SK-N-SH (cell line): ENCODE measurements around the gene HOXD10. TPM values are rescaled to one million over a fixed set of nuclear protein-coding genes. Genes with fewer than 3 reads are reported as not detected.

Experiments
- CTCF ChIA-PET: fragments of 300-600, 350-600 bp; formaldehyde crosslinking; extraction: SDS; loops from one replicate; lab custom pipeline; 2021; lab: Yijun Ruan, JAX
- POLR2A ChIA-PET: fragments of 350-600 bp; sonication (Branson Sonifier 250); formaldehyde crosslinking; extraction: SDS; loops from one replicate; lab custom pipeline; 2020; ENCODE audit warnings: antibody characterized with exemption, inconsistent platforms; lab: Yijun Ruan, JAX
- DNase-seq: peaks from one replicate; pipeline ENCODE4 v3.0.0; 2012
- H2AFZ ChIP-seq: fragments of 200-600 bp; sonication (generic); 2 replicates; pipeline ENCODE4 v1.8.1; 2016; ENCODE audit warnings: antibody characterized with exemption, mild to moderate bottlenecking, low read depth
- H3F3A ChIP-seq: fragments of 200-600 bp; sonication (generic); replicated peaks from 2 replicates; pipeline ENCODE3; 2016; ENCODE audit warnings: antibody characterized with exemption, mild to moderate bottlenecking; ENCODE audit not compliant: insufficient read depth
- H3K27ac ChIP-seq, 2 experiments: fragments of 200-500 bp in 1 of 2; fragments of 200-600 bp in 1 of 2; sonication (Bioruptor generic) in 1 of 2; sonication (generic), shearing (Covaris generic) in 1 of 2; 2 replicates each; pipeline versions ENCODE4 v1.5.1 to v1.6.1; 2014 to 2016; ENCODE audit warnings: low read depth in 2 of 2, inconsistent platforms in 1 of 2, low read length in 1 of 2, mild to moderate bottlenecking in 1 of 2, mixed read lengths in 1 of 2
- H3K27me3 ChIP-seq: fragments of 200-600 bp; sonication (generic), shearing (Covaris generic); 2 replicates; pipeline ENCODE4 v1.6.1; 2016; ENCODE audit warnings: mixed run types; ENCODE audit not compliant: insufficient read depth
- H3K36me3 ChIP-seq, 2 experiments: fragments of 200-500 bp in 1 of 2; fragments of 200-600 bp in 1 of 2; sonication (Bioruptor generic) in 1 of 2; sonication (generic) in 1 of 2; replicated peaks in 1 of 2; 2 replicates each; pipeline versions ENCODE3 to v1.5.1; 2014 to 2016; ENCODE audit warnings: low read length in 1 of 2, mild to moderate bottlenecking in 1 of 2; ENCODE audit not compliant: insufficient read depth in 2 of 2, control insufficient read depth in 1 of 2
- H3K4me1 ChIP-seq, 2 experiments: fragments of 200-500 bp in 1 of 2; fragments of 200-600 bp in 1 of 2; sonication (Bioruptor generic) in 1 of 2; sonication (generic), shearing (Covaris generic) in 1 of 2; 2 replicates each; pipeline versions ENCODE4 v1.5.1 to v1.6.1; 2014 to 2016; ENCODE audit warnings: low read depth in 1 of 2, low read length in 1 of 2, mixed run types in 1 of 2; ENCODE audit not compliant: insufficient read depth in 2 of 2, control insufficient read depth in 1 of 2
- H3K4me2 ChIP-seq: fragments of 200-600 bp; sonication (generic), shearing (Covaris generic); 2 replicates; pipeline ENCODE4 v1.6.1; 2017; ENCODE audit warnings: mixed run types
- H3K4me3 ChIP-seq, 2 experiments: fragments of 200-500 bp in 1 of 2; fragments of 200-600 bp in 1 of 2; sonication (Bioruptor generic) in 1 of 2; sonication (generic), shearing (Covaris generic) in 1 of 2; 2 replicates each; pipeline versions ENCODE4 v1.5.1 to v1.8.1; 2014 to 2016; ENCODE audit warnings: low read depth in 2 of 2, inconsistent platforms in 1 of 2, low read length in 1 of 2, mild to moderate bottlenecking in 1 of 2, mixed read lengths in 1 of 2, moderate library complexity in 1 of 2
- H3K79me2 ChIP-seq: fragments of 200-600 bp; sonication (generic); 2 replicates; pipeline ENCODE4 v1.8.1; 2017; ENCODE audit warnings: mild to moderate bottlenecking; ENCODE audit not compliant: insufficient read depth
- H3K9ac ChIP-seq: fragments of 200-600 bp; sonication (generic); 2 replicates; pipeline ENCODE4 v1.6.1; 2017; ENCODE audit warnings: mixed run types
- H3K9me2 ChIP-seq: fragments of 200-600 bp; sonication (generic); 2 replicates; pipeline ENCODE4 v1.6.1; 2017; ENCODE audit warnings: mixed run types
- H3K9me3 ChIP-seq: fragments of 200-600 bp; sonication (generic); 2 replicates; pipeline ENCODE4 v1.6.1; 2017; ENCODE audit warnings: mixed run types, mild to moderate bottlenecking, moderate library complexity
- H4K20me1 ChIP-seq: fragments of 200-600 bp; sonication (generic); 2 replicates; pipeline ENCODE4 v1.6.1; 2017; ENCODE audit warnings: mild to moderate bottlenecking, mixed run types; ENCODE audit not compliant: insufficient read depth
- FOSL2 ChIP-seq: IDR thresholded peaks from 2 replicates; pipeline ENCODE4 v1.4.0; 2012; ENCODE audit warnings: low read depth, mild to moderate bottlenecking, moderate library complexity, borderline replicate concordance
- GABPA ChIP-seq: IDR thresholded peaks from 2 replicates; pipeline ENCODE4 v1.4.0; 2012; ENCODE audit warnings: low read depth, mild to moderate bottlenecking
- MXI1 ChIP-seq: IDR thresholded peaks from 2 replicates; pipeline ENCODE4 v1.6.1; 2012; ENCODE audit warnings: mild to moderate bottlenecking, low read depth, low read length, improper control_type of control experiment
- NRF1 ChIP-seq: IDR thresholded peaks from 2 replicates; pipeline ENCODE4 v1.6.1; 2012; ENCODE audit warnings: low read depth, mild to moderate bottlenecking, low read length
- RCOR1 ChIP-seq: fragments of 150-350 bp; IDR thresholded peaks from 2 replicates; pipeline ENCODE4 v1.6.1; 2017; ENCODE audit warnings: antibody characterized with exemption, low read length
- REST ChIP-seq: IDR thresholded peaks from 2 replicates; pipeline ENCODE4 v1.6.1; 2012; ENCODE audit warnings: mild to moderate bottlenecking, low read depth, low read length, moderate library complexity
- RFX5 ChIP-seq: IDR thresholded peaks from 2 replicates; pipeline ENCODE4 v1.6.1; 2012; ENCODE audit warnings: mild to moderate bottlenecking, improper control_type of control experiment, low read length
- SIN3A ChIP-seq: IDR thresholded peaks from 2 replicates; pipeline ENCODE4 v1.6.1; 2012; ENCODE audit warnings: low read depth, mild to moderate bottlenecking, low read length, moderate library complexity, borderline replicate concordance
- TEAD4 ChIP-seq: IDR thresholded peaks from 2 replicates; pipeline ENCODE4 v1.4.0; 2012; ENCODE audit warnings: mild to moderate bottlenecking, borderline replicate concordance; ENCODE audit not compliant: insufficient read depth
- USF1 ChIP-seq: IDR thresholded peaks from 2 replicates; pipeline ENCODE4 v1.4.0; 2012; ENCODE audit warnings: low read depth, borderline replicate concordance
- YY1 ChIP-seq: IDR thresholded peaks from 2 replicates; pipeline ENCODE4 v1.4.0; 2012; ENCODE audit warnings: low read depth, mild to moderate bottlenecking
- WGBS: methylation state at CpG from one replicate; pipeline ENCODE4 v1.1.6; 2017; ENCODE audit warnings: low lambda C conversion rate; 5-methylcytosine and 5-hydroxymethylcytosine counted together
- polyA plus RNA-seq, 3 experiments: library from polyadenylated mRNA; depleted of rRNA; stranded (reverse); fragments of >200 nt; gene quantifications; 2 replicates each; pipeline ENCODE4 v1.2.3, GENCODE V29; 2012

Gene HOXD10
- polyA plus RNA-seq, 1 of the 3 experiments (the other 2 are of a cell fraction): 0.10 TPM

GRCh38 chr2:176105730-176106580, 10.6 kb upstream of the HOXD10 start:
- Histone ChIP-seq H4K20me1 (no peaks in the 10 kb centered on the region), H3K27me3 (peaks cover 86% of the 10 kb centered on the region), H2AFZ (no peak overlapping the region), H3K9me3 (no peaks in the 10 kb centered on the region), H3K4me2 (peak overlapping the region; percentile 63; the same call in 1 of the 2 replicates), H3K79me2 (no peaks in the 10 kb centered on the region), H3K36me3 (no peaks in the 10 kb centered on the region), H3F3A (peaks cover 11% of the 10 kb centered on the region), H3K9me2 (no peaks in the 10 kb centered on the region), H3K4me3 (no peak overlapping the region), H3K4me1 (peaks cover 0 to 13% of the 10 kb centered on the region in 2 experiments; a peak in 2 of 4 replicates), H3K27ac (no peak overlapping the region), H3K9ac (no peak overlapping the region)
- TF ChIP-seq USF1 (no peak), RFX5 (no peak), MXI1 (no peak), YY1 (no peak), GABPA (no peak), NRF1 (no peak), FOSL2 (no peak), SIN3A (no peak), TEAD4 (no peak), RCOR1 (no peak), REST (no peak)
- ChIA-PET CTCF (interaction anchor here (0.7 to 17.7 kb wide), 11 partner anchors 8 to 1032 kb away, joined by 3 to 264 read pairs (median 4); partner anchors contain the start of genes HOXD10, HOXD12, HOXD13 and HOXD9), POLR2A (interaction anchor here (0.7 kb wide), 1 partner anchor 1023 kb away, joined by 3 read pairs; no protein-coding TSS in a partner anchor)
- no peak for DNase-seq
- WGBS: 53% methylated on average over 24 of the region's 25 CpGs
